ENCODE measurements around the gene PGF. TPM values are rescaled to one million over a fixed set of nuclear protein-coding genes. Genes with fewer than 3 reads are reported as not detected.
"Not testable (repeated sequence)": the region's sequence is repeated elsewhere in the genome, so short reads cannot be mapped to it uniquely, and the experiment has no call there.

Gene PGF
- total and polyA plus RNA-seq, 2 experiments from 2014 or later = 1.1 to 1.8 TPM

DNA sequence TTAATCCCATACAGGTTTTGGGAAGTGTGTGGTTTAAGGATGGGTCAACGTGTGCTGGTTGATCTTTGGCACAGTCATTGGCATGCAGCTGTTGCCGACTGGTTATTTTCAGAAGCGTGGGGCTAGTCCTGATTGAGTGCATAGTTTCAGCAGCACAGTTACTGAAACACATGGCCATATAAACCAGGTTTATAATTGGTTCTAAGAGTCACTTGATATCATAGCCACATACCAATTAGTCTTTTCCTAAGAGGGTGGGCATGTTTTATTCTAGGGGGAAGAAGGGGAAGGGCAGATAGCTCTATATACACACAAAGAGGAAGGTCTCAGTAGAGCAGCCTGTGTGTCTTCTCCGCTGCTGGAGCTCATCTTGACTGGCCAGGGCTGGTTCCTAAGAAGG, 21.4 kb downstream of the PGF start:
- TF ChIP-seq EZH2 (IDR thresholded peaks at IDR 0.05; ENCODE audit: insufficient read depth, poor library complexity, severe bottlenecking) (no peak), EZH2phosphoT487 (IDR thresholded peaks at IDR 0.05; ENCODE audit: insufficient read depth, low read depth) (no peak)
- Histone ChIP-seq H3K79me2 (ENCODE audit: insufficient read depth) (no peaks in the 10 kb centered on the region), H3K9me2 (ENCODE audit: insufficient read depth) (no peaks in the 10 kb centered on the region), H3K9me3 (ENCODE audit: low read depth) (no peaks in the 10 kb centered on the region), H4K20me1 (ENCODE audit: insufficient read depth) (no peaks in the 10 kb centered on the region), H3K9ac (no peak overlapping the region), H3K36me3 (ENCODE audit: low read depth) (no peaks in the 10 kb centered on the region), H3K27me3 (replicated peaks; ENCODE audit: insufficient read depth) (no peaks in the 10 kb centered on the region), H3K27ac (no peak overlapping the region), H3K4me1 (ENCODE audit: insufficient read depth) (peaks cover 2% of the 10 kb centered on the region), H2AFZ (no peak overlapping the region), H3F3A (ENCODE audit: insufficient read depth) (peaks cover 2% of the 10 kb centered on the region; the same call in 1 of the 2 replicates), H3K4me3 (no peak overlapping the region), H3K4me2 (ENCODE audit: unreplicated experiment) (no peak overlapping the region)
- DNase-seq = no peak
- in situ Hi-C loops (cut with MboI) = loop anchor here (10.0 to 25.0 kb wide), 2 partner anchors 141 to 353 kb away; partner anchors contain the start of gene FOS
- WGBS, 2 experiments (ENCODE audit: low coverage in 1 of 2, low lambda C conversion rate in 2 of 2, missing lambda C conversion rate in 2 of 2) = 34 to 47% methylated on average over 4 of the region's 4 CpGs

- 68 to 79% methylated on average over 3 to 4 of the region's 4 CpGs for WGBS, 2 experiments (ENCODE audit: low coverage in 1 of 2, low lambda C conversion rate in 2 of 2, missing lambda C conversion rate in 2 of 2)
- H3K79me2 ChIP-seq (ENCODE audit: insufficient read depth); H3K4me2 ChIP-seq (ENCODE audit: unreplicated experiment); H3K9me3 ChIP-seq (ENCODE audit: low read depth); H3F3A ChIP-seq (ENCODE audit: insufficient read depth); H3K9me2 ChIP-seq (ENCODE audit: insufficient read depth); H3K36me3 ChIP-seq (ENCODE audit: low read depth); H2AFZ ChIP-seq; H3K9ac ChIP-seq; H3K4me3 ChIP-seq; H3K27ac ChIP-seq; H3K27me3 ChIP-seq (replicated peaks; ENCODE audit: insufficient read depth); H3K4me1 ChIP-seq (ENCODE audit: insufficient read depth); DNase-seq; H4K20me1 ChIP-seq (ENCODE audit: insufficient read depth): not testable (repeated sequence)
- in situ Hi-C loops (cut with MboI) = loop anchor here (10.0 to 25.0 kb wide), 2 partner anchors 142 to 354 kb away; partner anchors contain the start of gene FOS
Measured at GRCh38 chr14:74932936-74933335, 22.5 kb downstream of the PGF start.

DNA sequence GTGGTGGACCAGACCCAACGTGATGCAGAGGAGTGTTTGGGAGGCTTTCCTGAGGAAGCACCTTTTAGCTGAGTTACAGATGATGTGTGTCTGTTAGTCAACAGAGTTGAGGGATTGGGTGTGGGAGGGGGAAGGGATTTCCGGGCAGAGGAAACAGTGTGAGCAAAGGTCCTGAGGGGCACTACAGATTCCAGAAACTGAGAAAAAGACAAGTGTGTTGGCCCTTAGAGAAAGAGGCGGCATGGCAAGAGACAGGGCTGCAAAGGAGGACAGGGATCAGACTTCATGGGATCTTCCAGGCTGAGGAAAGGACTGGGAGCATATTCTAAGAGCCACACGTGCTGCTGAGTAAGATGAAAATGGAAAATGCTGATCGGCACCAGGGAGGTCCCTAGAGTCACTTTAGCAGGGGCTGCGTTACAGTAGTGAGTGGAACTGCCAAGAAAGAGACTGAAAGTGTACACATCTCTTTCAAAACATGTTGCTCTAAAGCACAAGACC, 22.9 kb downstream of the PGF start:
- no peak overlapping the region for H3K4me2 ChIP-seq (ENCODE audit: unreplicated experiment)
- H3K36me3 ChIP-seq (ENCODE audit: low read depth) = no peaks in the 10 kb centered on the region
- H3K27me3 ChIP-seq (replicated peaks; ENCODE audit: insufficient read depth) = no peaks in the 10 kb centered on the region
- no peak for DNase-seq
- no peak overlapping the region for H3K9ac ChIP-seq
- H4K20me1 ChIP-seq (ENCODE audit: insufficient read depth) = no peaks in the 10 kb centered on the region
- in situ Hi-C loops (cut with MboI) = loop anchor here (10.0 to 25.0 kb wide), 2 partner anchors 142 to 355 kb away; partner anchors contain the start of gene FOS
- no peak overlapping the region for H3K27ac ChIP-seq
- no peaks in the 10 kb centered on the region for H3K4me1 ChIP-seq (ENCODE audit: insufficient read depth)
- 27 to 30% methylated on average over 6 of the region's 6 CpGs for WGBS, 2 experiments (ENCODE audit: low coverage in 1 of 2, low lambda C conversion rate in 2 of 2, missing lambda C conversion rate in 2 of 2)
- no peak overlapping the region for H2AFZ ChIP-seq
- H3K4me3 ChIP-seq = no peak overlapping the region
- no peaks in the 10 kb centered on the region for H3F3A ChIP-seq (ENCODE audit: insufficient read depth)
- no peaks in the 10 kb centered on the region for H3K79me2 ChIP-seq (ENCODE audit: insufficient read depth)
- H3K9me3 ChIP-seq (ENCODE audit: low read depth) = no peaks in the 10 kb centered on the region
- H3K9me2 ChIP-seq (ENCODE audit: insufficient read depth) = no peaks in the 10 kb centered on the region
- TF ChIP-seq EZH2 (IDR thresholded peaks at IDR 0.05; ENCODE audit: insufficient read depth, poor library complexity, severe bottlenecking) (no peak), EZH2phosphoT487 (IDR thresholded peaks at IDR 0.05; ENCODE audit: insufficient read depth, low read depth) (no peak)

- DNase-seq; H3K9me2 ChIP-seq (ENCODE audit: insufficient read depth); H3K4me2 ChIP-seq (ENCODE audit: unreplicated experiment); H3K4me3 ChIP-seq; H4K20me1 ChIP-seq (ENCODE audit: insufficient read depth); H3K79me2 ChIP-seq (ENCODE audit: insufficient read depth); H3K9ac ChIP-seq; H3K4me1 ChIP-seq (ENCODE audit: insufficient read depth); H3K9me3 ChIP-seq (ENCODE audit: low read depth); H2AFZ ChIP-seq; H3K27me3 ChIP-seq (replicated peaks; ENCODE audit: insufficient read depth); H3K27ac ChIP-seq; H3K36me3 ChIP-seq (ENCODE audit: low read depth); H3F3A ChIP-seq (ENCODE audit: insufficient read depth): not testable (repeated sequence)
- 80 to 90% methylated on average over 9 of the region's 9 CpGs for WGBS, 2 experiments (ENCODE audit: low coverage in 1 of 2, low lambda C conversion rate in 2 of 2, missing lambda C conversion rate in 2 of 2)
- in situ Hi-C loops (cut with MboI) = loop anchor here (10.0 to 25.0 kb wide), 2 partner anchors 143 to 356 kb away; partner anchors contain the start of gene FOS
Measured at GRCh38 chr14:74931744-74932143, 23.7 kb downstream of the PGF start.

DNA sequence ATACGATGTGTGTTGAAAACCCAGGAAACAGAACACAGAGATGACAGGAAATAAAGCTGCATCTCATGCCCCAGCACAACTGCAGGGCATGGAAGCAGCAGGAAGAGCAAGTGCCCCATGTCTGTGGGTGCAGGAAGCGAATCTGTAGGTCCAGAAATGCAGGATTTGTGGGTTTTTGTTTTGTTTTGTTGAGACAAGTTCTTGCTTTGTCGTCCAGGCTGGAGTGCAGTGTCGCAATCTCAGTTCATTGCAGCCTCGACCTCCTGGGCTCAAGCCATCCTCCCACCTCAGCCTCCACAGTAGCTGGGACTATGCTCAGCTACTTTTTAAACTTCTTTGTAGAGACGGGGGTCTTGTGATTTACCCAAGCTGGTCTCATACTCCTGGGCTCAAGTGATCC, 26.2 kb downstream of the PGF start:
- Histone ChIP-seq H3K9ac (no peak overlapping the region), H3K9me2 (ENCODE audit: insufficient read depth) (no peaks in the 10 kb centered on the region), H3K79me2 (ENCODE audit: insufficient read depth) (no peaks in the 10 kb centered on the region), H3K9me3 (ENCODE audit: low read depth) (no peaks in the 10 kb centered on the region), H4K20me1 (ENCODE audit: insufficient read depth) (no peaks in the 10 kb centered on the region), H3K27me3 (replicated peaks; ENCODE audit: insufficient read depth) (no peaks in the 10 kb centered on the region), H2AFZ (no peak overlapping the region), H3F3A (ENCODE audit: insufficient read depth) (no peaks in the 10 kb centered on the region), H3K4me1 (ENCODE audit: insufficient read depth) (no peaks in the 10 kb centered on the region), H3K27ac (no peak overlapping the region), H3K4me3 (no peak overlapping the region), H3K36me3 (ENCODE audit: low read depth) (no peaks in the 10 kb centered on the region), H3K4me2 (ENCODE audit: unreplicated experiment) (no peak overlapping the region)
- 47 to 49% methylated on average over 6 of the region's 6 CpGs for WGBS, 2 experiments (ENCODE audit: low coverage in 1 of 2, low lambda C conversion rate in 2 of 2, missing lambda C conversion rate in 2 of 2)
- DNase-seq = no peak
- no peak for TF ChIP-seq EZH2 (IDR thresholded peaks at IDR 0.05; ENCODE audit: insufficient read depth, poor library complexity, severe bottlenecking)
- TF ChIP-seq EZH2phosphoT487 (IDR thresholded peaks at IDR 0.05; ENCODE audit: insufficient read depth, low read depth) = no peak
- in situ Hi-C loops (cut with MboI) = loop anchor here (25.0 kb wide), 1 partner anchor 358 kb away; the partner anchor contains the start of gene FOS

Measured in GM23248 (cell line).